Naive B cell (primary cell): ENCODE data around the gene ABCC10. TPM values are rescaled to one million over a fixed set of nuclear protein-coding genes. Genes with fewer than 3 reads are reported as not detected.

Experiments
- ATAC-seq, 2 donors: fragments of 150-1000 bp; cut with Tn5 transposase; 2 replicates each; pipeline ENCODE4 v1.10.0; 2021; ENCODE audit warnings: low read depth in 2 of 2, mild to moderate bottlenecking in 2 of 2, moderate library complexity in 2 of 2
- DNase-seq: peaks from one replicate; pipeline ENCODE4 v3.0.0; 2022
- H3K27ac Mint-ChIP-seq, 6 donors: one replicate each; pipeline ENCODE4 v1.8.0; 2020 to 2022; ENCODE audit warnings: mild to moderate bottlenecking in 6 of 6, mixed read lengths in 6 of 6, moderate library complexity in 5 of 6, inconsistent platforms in 2 of 6
- H3K27me3 Mint-ChIP-seq, 3 donors: one replicate each; pipeline ENCODE4 v1.8.0; 2021 to 2022; ENCODE audit warnings: mixed read lengths in 3 of 3, mild to moderate bottlenecking in 1 of 3
- H3K36me3 Mint-ChIP-seq, 2 donors: one replicate each; pipeline ENCODE4 v1.8.0; 2020 to 2022; ENCODE audit warnings: mixed read lengths in 2 of 2, inconsistent platforms in 1 of 2, mild to moderate bottlenecking in 1 of 2
- H3K4me1 Mint-ChIP-seq, 3 donors: one replicate each; pipeline ENCODE4 v1.8.0; 2020 to 2022; ENCODE audit warnings: mixed read lengths in 3 of 3, inconsistent platforms in 1 of 3, mild to moderate bottlenecking in 1 of 3, moderate library complexity in 1 of 3
- H3K4me3 Mint-ChIP-seq, 8 donors: one replicate each; pipeline ENCODE4 v1.8.0; 2020 to 2022; ENCODE audit warnings: mild to moderate bottlenecking in 8 of 8, mixed read lengths in 8 of 8, moderate library complexity in 8 of 8, inconsistent platforms in 2 of 8
- H3K9me3 Mint-ChIP-seq, 7 donors: one replicate each; pipeline ENCODE4 v1.8.0; 2020 to 2022; ENCODE audit warnings: mixed read lengths in 7 of 7, mild to moderate bottlenecking in 5 of 7, inconsistent platforms in 2 of 7, moderate library complexity in 1 of 7
- polyA plus RNA-seq, 6 donors: library from polyadenylated mRNA; unstranded; fragments of 300-500 nt; fragmentation: Illumina TruSeq; gene quantifications; one replicate each; pipeline ENCODE4 v1.2.3, GENCODE V29; 2021; ENCODE audit warnings: low read depth in 6 of 6

The ABCC10 gene
- polyA plus RNA-seq, 6 donors from 2014 or later = 9.0 to 21.0 (median 12.3) TPM

- Mint-ChIP-seq H3K27me3 (no peaks in the 10 kb centered on the region), H3K4me1 (peaks cover 0 to 12% (median 0%) of the 10 kb centered on the region in 3 donors), H3K36me3 (peaks cover 0 to 1% of the 10 kb centered on the region in 2 donors), H3K4me3 (no peak overlapping the region), H3K27ac (peak overlapping the region in 3 of 6 donors; percentile 6 to 36 (median 9)), H3K9me3 (no peaks in the 10 kb centered on the region)
- DNase-seq = no peak
- ATAC-seq = no peak
These were observed 9.4 kb downstream of the ABCC10 start for GRCh38 chr6:43436577-43437282.

DNA sequence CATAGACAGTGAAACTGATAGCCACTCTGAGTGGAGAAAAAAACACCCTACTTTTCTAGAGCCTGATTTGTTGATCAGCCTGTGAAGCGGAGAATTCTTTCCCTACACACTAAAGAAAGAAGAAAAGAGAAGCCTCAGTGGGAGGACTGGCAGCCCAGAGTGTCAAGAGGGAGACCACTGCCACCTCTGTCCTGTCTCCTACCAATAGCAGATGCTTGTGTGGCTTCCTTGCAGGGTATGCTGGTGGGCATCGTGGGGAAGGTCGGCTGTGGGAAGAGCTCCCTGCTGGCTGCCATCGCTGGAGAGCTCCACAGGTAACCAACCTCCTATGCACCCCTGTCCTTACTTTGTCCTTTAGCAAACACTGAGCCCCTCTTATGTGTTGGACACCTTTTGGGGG lies 10.4 kb downstream of the ABCC10 start:
- H3K36me3 Mint-ChIP-seq = no peaks in the 10 kb centered on the region
- H3K4me3 Mint-ChIP-seq = no peak overlapping the region
- no peaks in the 10 kb centered on the region for H3K9me3 Mint-ChIP-seq
- no peak for DNase-seq
- no peak for ATAC-seq
- peak overlapping the region in 1 of 6 donors; percentile 37 for H3K27ac Mint-ChIP-seq
- no peaks in the 10 kb centered on the region for H3K27me3 Mint-ChIP-seq
- peaks cover 0 to 6% (median 0%) of the 10 kb centered on the region in 3 donors for H3K4me1 Mint-ChIP-seq

- DNase-seq (no peak), ATAC-seq (no peak)
- no peaks in the 10 kb centered on the region for H3K27me3 Mint-ChIP-seq
- H3K4me1 Mint-ChIP-seq = peaks cover 0 to 9% (median 0%) of the 10 kb centered on the region in 3 donors
- H3K27ac Mint-ChIP-seq = peak overlapping the region in 2 of 6 donors; percentile 61 to 72
- no peak overlapping the region for H3K4me3 Mint-ChIP-seq
- no peaks in the 10 kb centered on the region for H3K9me3 Mint-ChIP-seq
- peaks cover 0 to 10% of the 10 kb centered on the region in 2 donors for H3K36me3 Mint-ChIP-seq
These were observed 15.6 kb downstream of the ABCC10 start for GRCh38 chr6:43442935-43443334.

- H3K4me3 Mint-ChIP-seq = no peak overlapping the region
- peaks cover 0 to 21% of the 10 kb centered on the region in 2 donors for H3K36me3 Mint-ChIP-seq
- no peak overlapping the region for H3K27ac Mint-ChIP-seq
- H3K4me1 Mint-ChIP-seq = peaks cover 0 to 9% (median 0%) of the 10 kb centered on the region in 3 donors
- ATAC-seq = no peak
- H3K9me3 Mint-ChIP-seq = no peaks in the 10 kb centered on the region
- DNase-seq = no peak
- H3K27me3 Mint-ChIP-seq = no peaks in the 10 kb centered on the region
These were observed 16.7 kb downstream of the ABCC10 start for GRCh38 chr6:43444036-43444435.

DNA sequence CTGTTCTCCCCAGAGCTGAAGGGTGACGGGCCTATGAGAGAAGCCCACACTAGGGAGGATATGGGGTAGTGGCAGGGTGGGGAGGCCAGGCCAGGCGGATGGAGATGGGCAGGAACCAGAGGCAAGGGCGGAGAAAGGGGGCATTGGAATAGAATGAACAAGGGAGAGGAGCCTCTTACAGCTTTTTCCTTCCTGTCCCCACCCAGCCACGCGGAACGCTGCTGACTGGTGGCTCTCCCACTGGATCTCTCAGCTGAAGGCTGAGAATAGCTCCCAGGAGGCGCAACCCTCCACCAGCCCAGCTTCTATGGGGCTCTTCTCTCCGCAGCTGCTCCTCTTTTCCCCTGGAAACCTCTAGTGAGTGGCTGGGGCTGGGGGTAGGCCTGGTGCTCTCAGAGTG lies 17.2 kb downstream of the ABCC10 start:
- ATAC-seq (no peak), DNase-seq (no peak)
- Mint-ChIP-seq H3K4me1 (peaks cover 0 to 9% (median 0%) of the 10 kb centered on the region in 3 donors), H3K9me3 (no peaks in the 10 kb centered on the region), H3K27ac (peak overlapping the region in 2 of 6 donors; percentile 56 to 62), H3K4me3 (peak overlapping the region in 1 of 8 donors; percentile 81), H3K27me3 (no peaks in the 10 kb centered on the region), H3K36me3 (peaks cover 0 to 24% of the 10 kb centered on the region in 2 donors)

DNA sequence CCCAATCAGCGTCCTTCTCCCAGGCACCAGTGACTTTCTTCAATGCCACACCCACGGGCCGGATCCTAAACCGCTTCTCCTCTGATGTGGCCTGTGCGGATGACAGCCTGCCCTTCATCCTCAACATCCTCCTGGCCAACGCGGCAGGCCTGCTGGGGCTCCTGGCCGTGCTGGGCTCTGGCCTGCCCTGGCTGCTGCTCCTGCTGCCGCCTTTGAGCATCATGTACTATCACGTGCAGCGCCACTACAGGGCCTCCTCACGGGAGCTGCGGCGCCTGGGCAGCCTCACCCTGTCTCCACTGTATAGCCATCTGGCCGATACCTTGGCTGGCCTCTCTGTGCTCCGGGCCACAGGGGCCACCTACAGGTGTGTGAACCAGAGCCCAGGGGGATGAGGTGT lies 18.2 kb downstream of the ABCC10 start:
- DNase-seq (no peak), ATAC-seq (no peak)
- Mint-ChIP-seq H3K27me3 (no peaks in the 10 kb centered on the region), H3K4me3 (no peak overlapping the region), H3K9me3 (no peaks in the 10 kb centered on the region), H3K27ac (no peak overlapping the region), H3K36me3 (peaks cover 0 to 24% of the 10 kb centered on the region in 2 donors), H3K4me1 (peaks cover 0 to 9% (median 0%) of the 10 kb centered on the region in 3 donors)

- H3K27ac Mint-ChIP-seq = peak overlapping the region in 1 of 6 donors; percentile 66
- ATAC-seq = no peak
These were observed 20.3 kb downstream of the ABCC10 start for GRCh38 chr6:43447604-43448003.

GRCh38 chr6:43448916-43449315 lies 21.6 kb downstream of the ABCC10 start:
- ATAC-seq (no peak), DNase-seq (no peak)
- peaks cover 2 to 10% (median 2%) of the 10 kb centered on the region in 3 donors for H3K4me1 Mint-ChIP-seq
- H3K36me3 Mint-ChIP-seq = peaks cover 0 to 24% of the 10 kb centered on the region in 2 donors
- H3K27ac Mint-ChIP-seq = peak overlapping the region in 1 of 6 donors; percentile 53
- no peaks in the 10 kb centered on the region for H3K9me3 Mint-ChIP-seq
- H3K27me3 Mint-ChIP-seq = no peaks in the 10 kb centered on the region
- no peak overlapping the region for H3K4me3 Mint-ChIP-seq

More at GRCh38 chr6:43447604-43448003, 20.3 kb downstream of the ABCC10 start:
- Mint-ChIP-seq H3K36me3 (peaks cover 0 to 24% of the 10 kb centered on the region in 2 donors), H3K9me3 (no peaks in the 10 kb centered on the region), H3K4me3 (no peak overlapping the region), H3K4me1 (peaks cover 0 to 9% (median 0%) of the 10 kb centered on the region in 3 donors), H3K27me3 (no peaks in the 10 kb centered on the region)
- DNase-seq = no peak

GRCh38 chr6:43450699-43451131 lies 23.4 kb downstream of the ABCC10 start:
- ATAC-seq (no peak), DNase-seq (no peak)
- no peaks in the 10 kb centered on the region for H3K27me3 Mint-ChIP-seq
- peaks cover 0 to 24% of the 10 kb centered on the region in 2 donors for H3K36me3 Mint-ChIP-seq
- H3K9me3 Mint-ChIP-seq = no peaks in the 10 kb centered on the region
- no peak overlapping the region for H3K27ac Mint-ChIP-seq
- no peak overlapping the region for H3K4me3 Mint-ChIP-seq
- peaks cover 10 to 21% (median 17%) of the 10 kb centered on the region in 3 donors for H3K4me1 Mint-ChIP-seq

- Mint-ChIP-seq H3K36me3 (peaks cover 0 to 24% of the 10 kb centered on the region in 2 donors), H3K27me3 (no peaks in the 10 kb centered on the region), H3K4me3 (no peak overlapping the region), H3K9me3 (no peaks in the 10 kb centered on the region), H3K4me1 (peaks cover 16 to 24% (median 23%) of the 10 kb centered on the region in 3 donors), H3K27ac (peak overlapping the region in 1 of 6 donors; percentile 49)
- ATAC-seq (no peak), DNase-seq (no peak)
These were observed 24.0 kb downstream of the ABCC10 start for GRCh38 chr6:43451348-43451747.

GRCh38 chr6:43451939-43452338 lies 24.6 kb downstream of the ABCC10 start:
- Mint-ChIP-seq H3K4me3 (peak overlapping the region in 2 of 8 donors; percentile 29 to 59), H3K27ac (no peak overlapping the region)

DNA sequence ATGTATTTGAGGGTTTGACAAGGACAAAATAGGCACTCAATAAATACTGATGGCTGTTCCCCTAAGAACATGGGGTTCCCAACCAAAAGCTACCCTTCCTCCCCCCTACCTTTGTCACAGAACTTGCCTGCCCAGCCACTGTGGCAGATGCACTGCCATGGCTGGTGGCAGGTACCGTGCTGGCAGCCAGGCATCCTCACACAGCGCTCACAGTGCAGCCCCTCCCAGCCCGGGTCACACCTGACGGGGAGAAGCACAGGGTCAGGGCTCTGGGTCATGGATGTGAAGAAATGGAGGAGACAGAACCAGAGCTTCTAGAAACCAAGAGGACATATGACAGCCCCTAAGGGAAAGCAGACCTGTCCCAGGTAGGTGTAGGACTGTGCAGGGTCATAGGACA lies 25.6 kb downstream of the ABCC10 start:
- peak overlapping the region in 4 of 8 donors; percentile 50 to 90 (median 62) for H3K4me3 Mint-ChIP-seq
- ATAC-seq = no peak
- peaks cover 20 to 30% (median 21%) of the 10 kb centered on the region in 3 donors for H3K4me1 Mint-ChIP-seq
- H3K36me3 Mint-ChIP-seq = peaks cover 0 to 14% of the 10 kb centered on the region in 2 donors
- no peak for DNase-seq
- H3K27me3 Mint-ChIP-seq = peaks cover 0 to 5% (median 0%) of the 10 kb centered on the region in 3 donors
- no peaks in the 10 kb centered on the region for H3K9me3 Mint-ChIP-seq
- H3K27ac Mint-ChIP-seq = no peak overlapping the region

More at GRCh38 chr6:43451939-43452338, 24.6 kb downstream of the ABCC10 start:
- no peaks in the 10 kb centered on the region for H3K9me3 Mint-ChIP-seq
- peaks cover 21 to 29% (median 24%) of the 10 kb centered on the region in 3 donors for H3K4me1 Mint-ChIP-seq
- H3K36me3 Mint-ChIP-seq = peaks cover 0 to 24% of the 10 kb centered on the region in 2 donors
- ATAC-seq (no peak), DNase-seq (no peak)
- peaks cover 0 to 3% (median 0%) of the 10 kb centered on the region in 3 donors for H3K27me3 Mint-ChIP-seq

- peak overlapping the region; percentile 67 to 91 (median 88) for H3K4me3 Mint-ChIP-seq
- no peaks in the 10 kb centered on the region for H3K9me3 Mint-ChIP-seq
- peaks cover 0 to 5% (median 0%) of the 10 kb centered on the region in 3 donors for H3K27me3 Mint-ChIP-seq
- peaks cover 0 to 5% of the 10 kb centered on the region in 2 donors for H3K36me3 Mint-ChIP-seq
- DNase-seq (no peak), ATAC-seq (no peak)
- H3K4me1 Mint-ChIP-seq = peaks cover 20 to 30% (median 21%) of the 10 kb centered on the region in 3 donors
- H3K27ac Mint-ChIP-seq = peak overlapping the region; percentile 1 to 97 (median 50)
These were observed 26.5 kb downstream of the ABCC10 start for GRCh38 chr6:43453831-43454230.

GRCh38 chr6:43454290-43454695 lies 27.0 kb downstream of the ABCC10 start:
- ATAC-seq (peak; percentile 47 to 59), DNase-seq (peak; percentile 53)
- H3K4me1 Mint-ChIP-seq = peaks cover 20 to 30% (median 21%) of the 10 kb centered on the region in 3 donors
- peak overlapping the region in 5 of 6 donors; percentile 1 to 97 (median 75) for H3K27ac Mint-ChIP-seq
- H3K27me3 Mint-ChIP-seq = peaks cover 0 to 5% (median 0%) of the 10 kb centered on the region in 3 donors
- H3K9me3 Mint-ChIP-seq = no peaks in the 10 kb centered on the region
- H3K36me3 Mint-ChIP-seq = peaks cover 0 to under 1% of the 10 kb centered on the region in 2 donors
- H3K4me3 Mint-ChIP-seq = peak overlapping the region; percentile 67 to 91 (median 88)
